ENCODE measurements around the gene KCNIP3. TPM values are rescaled to one million over a fixed set of nuclear protein-coding genes. Genes with fewer than 3 reads are reported as not detected.

The KCNIP3 gene
- total RNA-seq, 4 donors from 2014 or later: 0.15 to 7.4 (median 2.3) TPM

Other genes starting within 250 kb of the KCNIP3 start
- gene MRPS5, start 175.5 kb upstream of the KCNIP3 start, total RNA-seq: 10 to 100 TPM; 41.9 to 55.4 (median 46.4) TPM
- 10 to 100 TPM in 1 of 4 donors, 1 to 10 TPM in 3; 4.9 to 23.8 (median 6.9) TPM for gene ZNF514, start 137.5 kb upstream of the KCNIP3 start, total RNA-seq
- 1 to 10 TPM; 2.8 to 4.0 (median 3.4) TPM for gene ZNF2, start 131.5 kb upstream of the KCNIP3 start, total RNA-seq
- 1 to 10 TPM; 1.9 to 4.7 (median 4.1) TPM for gene ZNF892, start 89.8 kb upstream of the KCNIP3 start, total RNA-seq
- 100 to 1,000 TPM in 1 of 4 donors, 10 to 100 TPM in 3; 59.7 to 184 (median 83.5) TPM for gene PROM2, start 22.9 kb upstream of the KCNIP3 start, total RNA-seq
- gene FAHD2A, start 105.4 kb downstream of the KCNIP3 start, total RNA-seq: 10 to 100 TPM in 2 of 4 donors, 1 to 10 TPM in 2; 8.1 to 18.1 (median 13.7) TPM
- not detected for gene TRIM43B, start 187.4 kb downstream of the KCNIP3 start, total RNA-seq

Measured in esophagus squamous epithelium (tissue), 4 donors.